NCI-H1048 (cell line): ENCODE measurements around the gene TPI1.
"Not testable (repeated sequence)": the region's sequence is repeated elsewhere in the genome, so short reads cannot be mapped to it uniquely, and the experiment has no call there.

ENCODE experiments used
- DNase-seq: peaks from one replicate; lab custom pipeline; 2025; lab: John Stamatoyannopoulos, UW

TPI1 gene

DNA sequence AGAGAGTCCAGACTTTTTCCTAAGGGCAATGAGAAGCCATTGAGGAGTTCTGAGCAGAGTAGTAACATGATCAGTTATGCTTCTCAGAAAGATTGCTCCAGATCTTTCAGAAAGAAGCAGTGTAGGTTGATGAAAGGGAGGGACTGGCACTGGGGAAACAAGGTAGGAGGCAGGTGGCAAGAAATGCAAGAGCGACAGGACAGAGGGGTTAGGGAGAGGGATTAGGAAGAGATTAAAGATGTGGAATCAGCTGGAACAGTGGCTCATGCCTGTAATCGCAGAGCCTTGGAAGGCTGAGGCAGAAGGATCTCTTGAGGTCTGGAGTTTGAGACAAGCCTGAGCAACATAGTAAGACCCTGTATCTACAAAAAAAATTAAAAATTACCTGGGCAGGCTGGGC lies 19.7 kb upstream of the TPI1 start:
- DNase-seq = no peak

DNA sequence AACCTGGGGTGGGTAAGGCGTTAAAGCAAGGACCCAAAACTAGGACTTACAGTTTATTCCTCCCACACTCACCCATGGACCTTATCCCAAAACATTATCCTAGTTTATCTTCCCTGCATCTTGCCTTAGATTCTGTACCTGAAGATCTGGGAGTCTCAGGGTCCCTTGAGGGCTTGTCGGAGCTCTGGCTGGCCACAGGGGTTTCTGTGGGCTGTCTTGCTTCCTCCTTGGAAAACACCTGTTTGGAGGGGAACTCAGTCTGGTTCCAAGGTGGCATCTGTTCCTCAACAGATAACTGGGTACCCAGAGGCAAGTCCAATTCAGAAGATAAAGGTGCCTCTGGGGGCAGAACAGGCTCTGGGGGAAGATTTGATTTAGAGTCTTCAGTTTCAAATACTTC lies 17.9 kb upstream of the TPI1 start:
- no peak for DNase-seq

DNA sequence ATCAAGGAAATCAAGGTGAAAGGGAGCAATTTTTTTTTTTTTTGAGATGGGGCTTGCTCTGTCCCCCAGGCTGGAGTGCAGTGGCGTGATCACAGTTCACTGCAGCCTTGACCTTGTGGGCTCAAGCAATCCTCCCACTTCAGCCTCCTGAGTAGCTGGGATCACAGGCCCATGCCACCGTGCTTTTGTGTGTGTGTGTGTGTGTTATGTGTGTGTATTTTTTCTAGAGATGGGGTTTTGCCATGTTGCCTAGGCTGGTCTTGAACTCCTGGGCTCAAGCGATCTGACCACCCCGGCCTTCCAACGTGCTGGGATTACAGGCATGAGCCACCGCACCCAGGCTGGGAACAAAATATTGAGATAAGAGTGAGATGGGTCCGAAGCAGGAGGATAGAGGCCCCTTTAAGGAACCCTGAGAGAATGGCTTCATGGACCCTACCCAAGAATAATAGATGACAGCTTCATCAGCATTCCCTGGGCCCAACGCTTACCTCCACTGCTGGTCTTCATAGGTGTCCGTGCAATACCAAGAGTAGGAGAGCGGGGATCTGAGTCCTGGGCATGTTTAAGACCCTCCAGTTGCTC lies 17.3 kb upstream of the TPI1 start:
- no peak for DNase-seq

DNA sequence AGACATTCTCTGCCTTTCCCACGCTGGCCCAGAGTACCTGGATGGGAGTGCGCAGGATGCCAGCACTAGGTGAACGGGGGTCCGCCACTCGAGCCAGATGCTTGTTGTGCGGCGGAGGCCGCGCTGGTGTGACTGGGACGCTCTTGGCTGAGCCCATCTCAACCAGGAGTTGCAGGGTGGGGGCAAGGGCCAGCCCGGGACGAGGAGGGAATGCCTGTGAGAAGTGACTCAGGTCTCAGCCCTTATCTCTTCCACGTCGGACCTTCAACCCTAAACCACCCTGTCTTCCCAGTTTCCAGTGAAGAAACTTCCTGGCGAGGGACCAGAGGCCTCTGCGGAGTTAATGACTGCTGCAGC lies 16.6 kb upstream of the TPI1 start:
- no peak for DNase-seq

DNA sequence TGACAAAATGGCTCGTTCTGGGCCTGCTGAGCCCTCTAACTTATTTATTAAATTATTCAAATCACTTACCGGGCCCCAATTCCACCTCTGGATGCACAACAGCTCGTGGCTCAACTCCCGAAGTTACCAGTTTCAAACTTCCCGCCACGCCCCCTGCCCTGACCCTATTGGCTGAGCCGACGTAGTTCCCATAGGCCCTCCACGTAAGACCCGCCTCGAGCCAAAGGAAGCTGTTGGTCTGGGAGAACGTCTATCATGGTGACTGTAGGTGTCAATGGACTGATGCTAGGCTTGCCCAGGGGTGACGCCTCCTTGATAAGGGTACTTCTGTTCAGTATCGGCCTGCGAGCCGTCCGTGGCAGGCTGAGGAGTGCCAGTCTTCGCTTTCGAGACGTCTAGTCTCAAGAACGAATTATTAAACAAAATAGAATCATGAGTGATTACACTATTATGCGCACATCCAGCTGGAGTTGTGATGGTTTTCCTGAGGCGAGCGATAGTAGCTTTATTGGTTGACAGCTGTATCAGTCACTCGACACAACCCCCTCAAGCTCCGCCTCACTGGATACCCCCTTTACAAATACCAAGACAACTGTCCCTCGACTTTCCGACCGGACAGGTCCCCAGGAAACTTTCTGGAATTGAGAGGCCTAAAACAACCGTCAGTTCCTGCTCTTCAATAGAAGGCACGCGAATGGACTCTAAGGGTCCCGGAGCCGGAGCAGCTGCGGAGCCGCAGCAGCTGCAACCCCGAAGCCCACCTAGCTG lies 16.0 kb upstream of the TPI1 start, which contains the start of gene CDCA3:
TSS of gene CDCA3 (minus strand) at position 134 of the 768 bp plus-strand sequence. CDS start 334 bp downstream, outside the sequence.
- peak; percentile 92 for DNase-seq

DNA sequence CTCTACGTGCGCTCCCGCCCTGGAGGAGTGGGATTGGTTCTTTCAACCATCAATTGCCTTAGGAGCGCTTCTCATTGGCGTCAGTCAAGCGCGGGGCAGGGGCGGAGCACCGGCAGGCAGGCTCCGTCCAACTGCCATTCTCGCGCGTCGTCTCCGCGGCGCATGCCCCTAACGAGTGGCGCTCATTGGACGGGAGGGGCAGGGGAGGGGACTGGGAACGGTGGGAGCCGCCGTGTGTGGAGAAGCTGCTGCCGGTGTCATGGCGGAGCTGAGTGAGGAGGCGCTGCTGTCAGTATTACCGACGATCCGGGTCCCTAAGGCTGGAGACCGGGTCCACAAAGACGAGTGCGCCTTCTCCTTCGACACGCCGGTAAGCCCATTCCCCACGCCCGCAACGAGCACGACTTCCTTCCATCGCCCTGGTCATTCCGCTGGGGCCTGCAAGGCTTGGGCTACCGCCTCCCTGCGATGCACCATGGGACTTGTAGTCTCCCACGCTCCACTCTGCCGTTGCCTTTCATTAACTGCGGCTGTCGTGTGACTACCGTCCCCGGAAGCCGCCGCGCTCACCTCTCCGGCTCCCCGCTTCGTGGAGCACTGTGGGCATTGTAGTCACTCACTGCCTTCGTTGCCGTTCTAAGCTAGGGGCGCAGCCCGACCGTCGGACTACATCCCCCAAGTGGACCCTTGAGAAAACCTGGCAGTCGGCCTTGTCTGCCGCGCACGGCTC lies 15.2 kb upstream of the TPI1 start, which contains the start of gene USP5:
TSS of gene USP5 (plus strand) at position 230 of the 730 bp plus-strand sequence. CDS start at position 260, 30 bp downstream.
- DNase-seq = peak; percentile 97

DNA sequence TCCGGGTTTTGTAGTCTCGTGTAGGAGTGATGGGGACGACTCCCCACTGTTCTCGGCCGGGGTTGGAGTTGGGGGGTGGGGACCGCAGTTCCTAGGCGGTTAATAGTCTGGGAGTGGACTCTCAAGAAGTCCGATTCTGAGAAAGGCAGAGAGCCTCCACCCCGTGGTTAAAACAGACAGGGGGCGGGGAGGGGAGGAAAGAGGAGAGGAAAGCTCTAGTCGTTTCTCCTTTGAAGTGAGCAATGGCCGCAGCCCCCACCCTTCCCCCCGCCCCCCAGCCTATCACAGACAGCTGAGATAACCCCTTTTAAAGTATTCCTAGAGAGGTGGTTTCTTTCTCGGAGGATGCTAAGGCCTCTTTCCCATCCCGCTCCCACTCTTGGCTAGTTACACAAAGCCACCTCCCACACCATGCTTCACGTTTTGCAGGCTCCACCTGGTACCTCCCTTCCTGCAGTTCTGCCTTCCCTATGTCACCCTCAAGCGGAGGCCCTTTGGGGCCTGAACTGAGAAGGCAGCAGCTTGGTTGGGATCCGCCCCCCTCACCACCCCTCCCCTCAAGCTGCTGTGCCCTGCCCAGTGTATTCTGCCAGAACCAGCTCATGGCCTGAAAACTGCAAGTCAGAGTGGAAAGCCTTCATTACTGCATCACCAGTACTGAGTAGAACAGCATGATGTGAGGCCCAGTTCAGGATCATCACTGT lies 14.5 kb upstream of the TPI1 start:
- DNase-seq = no peak

DNA sequence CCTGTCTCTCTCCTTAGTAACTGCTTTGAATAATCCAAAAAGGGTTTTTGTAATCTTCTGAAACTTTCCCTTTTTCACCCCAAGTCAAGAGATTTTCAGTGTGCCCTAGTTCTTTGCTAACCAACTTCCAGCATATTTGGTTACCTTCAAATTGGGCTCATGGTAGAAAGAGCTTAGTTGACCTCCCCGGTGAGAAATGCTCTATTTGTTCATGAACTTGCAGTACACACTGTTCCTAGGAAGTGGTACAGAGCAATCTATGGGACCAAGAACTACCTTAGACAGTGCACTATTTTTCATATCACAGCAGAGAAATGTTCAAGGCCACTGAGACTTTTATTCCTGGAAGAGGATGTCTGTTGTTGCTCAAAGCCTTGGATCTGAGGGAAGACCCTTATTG lies 13.7 kb upstream of the TPI1 start:
- no peak for DNase-seq

DNA sequence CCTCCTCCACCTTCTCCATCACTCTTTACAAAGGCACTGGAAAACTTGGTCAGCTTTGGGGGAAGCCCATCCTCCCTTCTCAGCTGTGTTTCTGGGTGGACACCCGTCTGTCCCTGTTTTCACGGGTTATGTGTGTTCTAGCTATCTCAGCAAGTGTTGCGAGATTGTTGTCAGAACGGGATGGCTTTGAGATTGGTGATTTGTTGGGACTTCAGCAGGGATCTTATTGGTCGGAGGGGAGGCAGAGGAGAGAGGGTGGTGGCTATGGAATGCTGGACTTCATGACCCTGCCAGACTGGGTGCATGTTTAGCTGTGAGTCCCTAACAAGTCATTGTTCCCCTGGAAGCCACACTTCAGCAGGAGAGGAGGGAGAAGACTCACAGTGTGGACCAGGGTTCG lies 13.3 kb upstream of the TPI1 start:
- DNase-seq = no peak

DNA sequence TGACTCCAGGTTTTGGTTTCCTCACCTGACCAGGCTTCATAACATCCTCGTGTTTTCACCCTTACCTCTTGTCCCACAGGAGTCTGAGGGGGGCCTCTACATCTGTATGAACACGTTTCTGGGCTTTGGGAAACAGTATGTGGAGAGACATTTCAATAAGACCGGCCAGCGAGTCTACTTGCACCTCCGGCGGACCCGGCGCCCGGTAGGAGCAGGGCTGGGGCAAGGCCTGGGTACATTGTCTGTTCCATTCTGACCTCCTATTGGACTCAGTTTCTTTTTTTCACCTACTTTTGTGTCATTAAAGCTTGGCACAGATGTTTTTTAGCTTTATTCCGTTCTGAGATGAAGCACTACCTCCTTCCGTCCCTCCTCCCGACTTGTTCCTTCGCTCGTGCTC lies 12.0 kb upstream of the TPI1 start:
- DNase-seq = no peak

DNA sequence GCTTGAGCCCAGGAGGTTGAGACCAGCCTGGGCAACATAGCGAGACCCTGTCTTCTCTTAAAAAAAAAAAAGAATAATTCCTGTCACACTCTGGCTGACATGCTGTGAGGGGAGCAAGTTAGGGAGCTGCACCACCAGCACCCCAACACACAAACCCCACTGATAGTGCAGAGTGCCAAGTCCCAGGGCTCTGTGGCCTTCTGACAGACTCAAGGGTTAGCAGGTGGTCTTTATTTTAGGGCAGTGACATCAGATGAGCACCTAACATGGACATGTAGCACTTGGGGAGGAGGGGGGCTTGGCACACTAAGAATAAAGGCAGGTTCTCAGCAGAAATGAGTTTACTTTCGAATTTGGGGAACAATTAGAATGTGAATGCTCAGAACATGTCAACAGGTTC lies 8.5 kb upstream of the TPI1 start:
- no peak for DNase-seq

DNA sequence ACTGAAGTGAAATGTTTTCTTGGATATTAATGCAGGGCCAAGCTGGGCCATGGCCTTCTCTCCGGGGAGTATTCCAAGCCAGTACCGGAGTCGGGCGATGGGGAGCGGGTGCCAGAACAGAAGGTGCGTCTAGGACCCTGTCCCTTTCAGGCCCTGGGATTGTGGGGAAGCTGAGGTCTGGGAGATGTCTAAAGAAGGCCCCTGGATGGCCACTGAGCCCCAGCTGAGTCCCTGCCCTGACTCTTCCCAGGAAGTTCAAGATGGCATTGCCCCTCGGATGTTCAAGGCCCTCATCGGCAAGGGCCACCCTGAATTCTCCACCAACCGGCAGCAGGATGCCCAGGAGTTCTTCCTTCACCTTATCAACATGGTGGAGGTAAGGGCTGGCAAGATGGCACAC lies 7.2 kb upstream of the TPI1 start:
- DNase-seq = no peak

DNA sequence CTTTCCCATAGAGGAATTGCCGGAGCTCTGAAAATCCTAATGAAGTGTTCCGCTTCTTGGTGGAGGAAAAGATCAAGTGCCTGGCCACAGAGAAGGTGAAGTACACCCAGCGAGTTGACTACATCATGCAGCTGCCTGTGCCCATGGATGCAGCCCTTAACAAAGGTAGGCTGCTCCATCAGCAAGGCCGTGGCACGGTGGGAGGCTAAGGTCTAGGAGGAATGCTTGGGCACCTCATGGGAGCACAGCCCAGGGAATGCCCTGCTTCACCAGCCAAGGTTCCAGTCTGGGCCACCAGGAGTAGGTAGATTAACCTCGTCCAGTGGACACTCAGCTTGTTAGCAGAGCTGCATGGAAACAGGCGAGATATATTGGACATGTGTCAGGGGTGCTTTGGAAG lies 6.4 kb upstream of the TPI1 start:
- DNase-seq = no peak

DNA sequence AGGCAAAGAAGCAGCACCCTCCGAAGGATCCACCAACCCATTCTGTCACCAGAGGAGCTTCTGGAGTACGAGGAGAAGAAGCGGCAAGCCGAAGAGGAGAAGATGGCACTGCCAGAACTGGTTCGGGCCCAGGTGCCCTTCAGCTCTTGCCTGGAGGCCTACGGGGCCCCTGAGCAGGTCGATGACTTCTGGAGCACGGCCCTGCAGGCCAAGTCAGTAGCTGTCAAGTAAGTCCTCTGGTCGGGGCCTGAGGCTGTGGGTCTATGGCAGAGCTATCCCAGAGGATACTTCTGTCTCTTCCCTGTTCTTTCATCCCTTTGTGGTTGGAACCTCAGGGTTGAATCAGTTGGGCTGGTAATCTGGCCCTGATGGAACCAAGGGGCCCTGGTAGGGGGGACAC lies 5.9 kb upstream of the TPI1 start:
- no peak for DNase-seq

DNA sequence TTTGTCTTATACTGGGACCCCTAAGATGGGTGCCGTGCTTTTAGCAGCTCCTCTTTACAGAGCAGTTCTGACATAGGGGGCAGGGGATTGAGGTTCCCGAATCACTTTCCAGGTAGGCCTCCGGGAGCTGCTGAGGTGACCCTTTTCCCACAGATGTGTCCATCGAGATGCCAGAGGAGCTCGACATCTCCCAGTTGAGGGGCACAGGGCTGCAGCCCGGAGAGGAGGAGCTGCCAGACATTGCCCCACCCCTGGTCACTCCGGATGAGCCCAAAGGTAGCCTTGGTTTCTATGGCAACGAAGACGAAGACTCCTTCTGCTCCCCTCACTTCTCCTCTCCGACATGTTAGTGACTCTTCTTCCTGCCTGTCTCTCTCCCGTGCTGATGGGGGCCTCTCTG lies 4.3 kb upstream of the TPI1 start:
- DNase-seq = no peak

DNA sequence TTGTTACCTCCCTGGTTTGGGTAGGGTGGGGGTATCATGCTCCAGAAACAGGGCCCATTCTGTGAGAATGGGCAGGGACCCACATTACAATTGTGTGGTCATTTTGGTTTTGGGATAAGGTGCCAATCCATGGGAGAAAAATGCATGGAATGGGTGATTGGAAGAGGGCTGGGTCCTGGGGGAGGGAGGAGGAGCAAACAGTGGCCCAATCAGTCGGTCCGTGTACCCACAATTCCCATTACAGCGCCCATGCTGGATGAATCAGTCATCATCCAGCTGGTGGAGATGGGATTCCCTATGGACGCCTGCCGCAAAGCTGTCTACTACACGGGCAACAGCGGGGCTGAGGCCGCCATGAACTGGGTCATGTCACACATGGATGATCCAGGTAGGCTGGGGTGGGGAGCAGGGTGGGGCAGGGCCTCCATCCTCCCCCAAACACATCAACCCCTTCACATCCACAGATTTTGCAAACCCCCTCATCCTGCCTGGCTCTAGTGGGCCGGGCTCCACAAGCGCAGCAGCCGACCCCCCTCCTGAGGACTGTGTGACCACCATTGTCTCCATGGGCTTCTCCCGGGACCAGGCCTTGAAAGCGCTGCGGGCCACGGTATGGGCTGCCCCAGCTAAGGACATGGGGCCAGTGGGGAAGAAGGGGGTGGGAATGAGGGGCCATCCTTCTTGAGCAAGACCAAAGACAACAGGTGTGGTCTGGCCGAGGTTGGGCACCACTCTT lies 3.6 kb upstream of the TPI1 start:
- no peak for DNase-seq

DNA sequence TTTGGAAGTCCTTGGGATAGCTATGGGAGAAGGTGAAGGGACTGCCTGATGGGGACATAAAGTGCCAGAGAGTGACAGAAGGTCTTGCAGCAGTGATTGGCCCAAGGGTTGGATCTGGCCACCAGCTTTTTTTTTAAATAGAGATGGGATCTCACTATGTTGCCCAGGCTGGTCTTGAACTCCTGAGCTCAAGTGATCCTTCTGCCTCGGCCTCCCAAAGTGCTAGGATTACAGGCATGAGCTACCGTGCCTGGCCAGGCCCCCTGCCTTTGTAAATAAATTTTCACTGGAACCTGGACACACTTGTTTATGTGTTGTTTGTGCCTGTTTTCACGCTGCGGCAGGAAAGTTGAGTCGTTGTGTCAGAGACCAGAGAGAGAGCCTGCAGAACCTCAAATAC lies 2.0 kb upstream of the TPI1 start:
- not testable (repeated sequence) for DNase-seq

DNA sequence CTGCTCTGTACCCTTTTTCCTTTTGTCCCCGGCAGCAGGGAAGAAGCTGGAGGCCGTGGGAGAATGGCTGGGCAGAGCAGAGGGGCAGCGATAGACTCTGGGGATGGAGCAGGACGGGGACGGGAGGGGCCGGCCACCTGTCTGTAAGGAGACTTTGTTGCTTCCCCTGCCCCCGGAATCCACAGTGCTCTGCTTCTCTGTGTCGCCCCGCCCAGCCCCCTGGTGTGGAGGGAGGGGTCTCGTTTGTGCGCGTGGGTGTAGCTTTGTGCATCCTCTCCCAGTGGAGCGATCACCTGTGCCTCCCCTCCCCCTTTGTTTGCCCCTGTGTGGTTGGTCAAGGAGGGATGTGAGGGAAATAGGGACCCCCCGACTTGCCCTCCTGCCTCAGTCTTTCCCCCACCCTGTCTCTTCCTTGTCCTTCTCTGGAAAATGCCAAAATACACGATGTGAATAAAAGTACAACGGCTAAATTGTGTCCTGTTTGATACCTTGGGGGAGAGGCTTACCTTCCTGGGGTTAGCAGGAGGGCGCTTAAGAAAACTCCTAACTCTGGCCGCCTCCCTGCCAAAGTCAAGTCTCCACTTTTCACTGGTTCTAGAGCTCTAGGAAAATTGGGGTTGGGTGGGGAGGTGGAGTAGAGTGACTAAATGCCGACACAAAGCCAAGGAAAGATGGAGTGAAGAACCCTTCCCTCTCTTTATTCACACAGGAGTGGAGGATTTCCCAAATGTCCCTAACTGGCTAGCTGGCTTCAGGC lies 990 bp upstream of the TPI1 start:
- DNase-seq = no peak

DNA sequence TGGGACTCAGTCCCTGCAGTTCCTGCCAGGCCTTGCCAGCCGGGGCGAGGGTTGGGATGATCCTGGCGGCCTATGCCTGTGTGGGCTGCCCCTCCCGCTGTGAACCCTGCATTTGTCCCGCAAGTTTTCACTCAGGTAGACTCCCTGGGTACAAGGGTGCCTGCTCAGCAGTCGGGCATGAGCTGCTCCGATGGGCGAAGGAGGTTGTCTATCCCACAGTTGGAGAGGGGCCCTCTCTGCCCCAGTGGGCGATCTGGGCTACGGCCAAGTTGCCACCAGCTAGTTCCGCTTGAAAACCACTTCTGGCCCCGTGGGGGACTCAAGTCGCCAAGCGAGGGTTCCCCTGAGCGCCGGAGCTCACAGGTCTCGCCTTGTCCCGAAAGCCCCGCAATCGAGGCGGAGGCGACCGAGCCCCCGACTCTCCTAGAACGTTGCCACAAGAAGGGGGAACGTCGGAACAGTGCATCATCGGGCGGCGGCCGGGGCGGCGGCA lies 365 bp upstream of the TPI1 start:
- DNase-seq = no peak

DNA sequence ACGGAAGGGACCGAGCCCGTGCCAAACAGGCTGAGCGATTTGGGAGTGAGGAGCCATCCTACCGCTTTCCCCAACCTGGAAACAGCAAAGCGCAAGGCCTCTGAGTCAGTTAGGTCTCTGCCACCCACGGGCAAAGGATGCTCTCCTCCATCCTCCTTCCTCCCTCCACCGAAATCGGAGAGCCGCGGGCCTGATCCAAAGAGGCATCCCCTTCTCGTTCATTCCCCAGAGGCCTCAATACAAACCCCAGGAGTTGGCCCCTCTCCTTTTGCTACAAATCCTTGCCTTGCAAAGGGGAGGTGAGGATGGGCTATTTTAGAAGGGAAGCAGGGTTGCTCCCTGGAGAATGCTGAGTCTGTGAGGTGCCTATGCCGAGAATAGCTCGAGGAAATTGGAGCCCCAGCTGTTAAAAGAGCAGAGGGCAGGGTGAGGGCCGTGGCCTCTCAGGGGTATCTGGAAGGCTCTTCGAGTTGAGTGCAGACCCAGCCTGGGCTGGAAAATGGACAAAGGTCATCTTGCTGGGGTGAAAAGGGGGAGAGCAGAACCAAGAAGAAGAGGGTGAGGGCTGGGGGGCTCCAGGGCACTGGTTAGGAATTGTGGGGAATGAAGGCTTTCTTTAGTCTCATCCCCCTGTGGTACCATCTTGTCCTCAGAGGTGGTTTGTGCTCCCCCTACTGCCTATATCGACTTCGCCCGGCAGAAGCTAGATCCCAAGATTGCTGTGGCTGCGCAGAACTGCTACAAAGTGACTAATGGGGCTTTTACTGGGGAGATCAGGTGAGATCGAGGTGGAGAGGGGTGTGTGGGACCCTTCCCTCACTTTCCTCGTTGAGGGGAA lies 1.1 kb downstream of the TPI1 start:
- no peak for DNase-seq
